Left ventricle myocardium superior (tissue), 1 donor: ENCODE measurements around the gene RHOA. TPM values are rescaled to one million over a fixed set of nuclear protein-coding genes. Genes with fewer than 3 reads are reported as not detected.
"Not testable (repeated sequence)": the region's sequence is repeated elsewhere in the genome, so short reads cannot be mapped to it uniquely, and the experiment has no call there.

ENCODE experiments used
- ATAC-seq: fragments of 200-7000 bp; cut with Tn5 transposase; one replicate; pipeline ENCODE4 v1.9.1; 2020; ENCODE audit warnings: mild to moderate bottlenecking, moderate library complexity
- DNase-seq: peaks from one replicate; pipeline ENCODE4 v3.0.0-alpha.2; 2020
- intact Hi-C: fragments of 100-400 bp; cut with micrococcal nuclease; formaldehyde crosslinking; loops from one replicate; pipeline ENCODE4 v1.11.0; 2022
- total RNA-seq: library from RNA; stranded (reverse); fragmentation: NEBNext Ultra II Directional; extraction: Animal tissue kit (Norgen Biotek cat#: 25700); gene quantifications from one replicate; pipeline ENCODE4 v1.2.1, GENCODE V29; 2021
- donor health status: DM: no; HTN: yes; CAD: no; lungs with severe emphysema.

The RHOA gene
- total RNA-seq, 1 donor from 2014 or later, result 266 TPM

GRCh38 chr3:49413338-49413734, 1.6 kb upstream of the RHOA start:
- intact Hi-C loops, result no loop called here
- ATAC-seq (no peak), DNase-seq (no peak)

- intact Hi-C loops, result no loop called here
- DNase-seq (no peak), ATAC-seq (no peak)
These were observed 1.0 kb upstream of the RHOA start for GRCh38 chr3:49412632-49413337.

- peak; percentile 26 for ATAC-seq
- intact Hi-C loops, result no loop called here
- DNase-seq, result peak; percentile 77
These were observed 225 bp downstream of the RHOA start for GRCh38 chr3:49411535-49411967.

- intact Hi-C loops, result no loop called here
- ATAC-seq, result no peak
- DNase-seq, result no peak
These were observed 786 bp downstream of the RHOA start for GRCh38 chr3:49410846-49411534.

- DNase-seq (no peak), ATAC-seq (no peak)
- intact Hi-C loops, result no loop called here
These were observed 1.5 kb downstream of the RHOA start for GRCh38 chr3:49410066-49410845.

- no peak for ATAC-seq
- no peak for DNase-seq
- intact Hi-C loops, result no loop called here
These were observed 4.9 kb downstream of the RHOA start for GRCh38 chr3:49406571-49407565.

GRCh38 chr3:49405570-49405969, 6.2 kb downstream of the RHOA start:
- intact Hi-C loops, result not testable (repeated sequence)
- ATAC-seq, result peak; percentile 14

GRCh38 chr3:49403891-49404290, 7.9 kb downstream of the RHOA start:
- DNase-seq (no peak), ATAC-seq (no peak)
- intact Hi-C loops, result no loop called here

More at GRCh38 chr3:49405570-49405969, 6.2 kb downstream of the RHOA start:
- not testable (repeated sequence) for DNase-seq

- intact Hi-C loops, result no loop called here
- ATAC-seq, result no peak
- DNase-seq, result no peak
These were observed 10.0 kb downstream of the RHOA start for GRCh38 chr3:49401766-49402165.

GRCh38 chr3:49399461-49399860, 12.3 kb downstream of the RHOA start:
- DNase-seq, result no peak
- ATAC-seq, result no peak
- intact Hi-C loops, result no loop called here

- peak; percentile 69 for ATAC-seq
- no peak for DNase-seq
- intact Hi-C loops, result no loop called here
These were observed 14.3 kb downstream of the RHOA start for GRCh38 chr3:49397470-49397869.

GRCh38 chr3:49391310-49391709, 20.5 kb downstream of the RHOA start:
- intact Hi-C loops, DNase-seq, ATAC-seq: not testable (repeated sequence)

- no peak for DNase-seq
- intact Hi-C loops, result no loop called here
- no peak for ATAC-seq
These were observed 22.5 kb downstream of the RHOA start for GRCh38 chr3:49389297-49389696.

GRCh38 chr3:49388289-49388820, 23.4 kb downstream of the RHOA start:
- ATAC-seq (no peak), DNase-seq (no peak)
- intact Hi-C loops, result no loop called here

GRCh38 chr3:49387721-49388120, 24.1 kb downstream of the RHOA start:
- no peak for DNase-seq
- no peak for ATAC-seq
- intact Hi-C loops, result no loop called here

GRCh38 chr3:49386056-49386756, 25.6 kb downstream of the RHOA start:
- no peak for DNase-seq

GRCh38 chr3:49385617-49386016, 26.2 kb downstream of the RHOA start:
- intact Hi-C loops, result no loop called here
- ATAC-seq, result no peak
- DNase-seq, result no peak

More at GRCh38 chr3:49386056-49386756, 25.6 kb downstream of the RHOA start:
- ATAC-seq, result no peak
- intact Hi-C loops, result no loop called here

- DNase-seq, result no peak
- intact Hi-C loops, result no loop called here
- no peak for ATAC-seq
These were observed 28.4 kb downstream of the RHOA start for GRCh38 chr3:49383387-49383786.
